Neural progenitor cell (in vitro differentiated cells): ENCODE data around the gene HJV. TPM values are rescaled to one million over a fixed set of nuclear protein-coding genes. Genes with fewer than 3 reads are reported as not detected.

Source experiments
- DNase-seq: peaks from one replicate; pipeline ENCODE4 v3.0.0-alpha.2; 2016; ENCODE audit warnings: low spot score
- H2AFZ ChIP-seq: fragments of 200-600 bp; sonication (generic); replicated peaks from 2 replicates; pipeline ENCODE4 v1.6.1; 2016; ENCODE audit warnings: antibody characterized with exemption
- H3F3A ChIP-seq: fragments of 200-600 bp; sonication (generic); 2 replicates; pipeline ENCODE4 v1.6.1; 2016; ENCODE audit warnings: antibody characterized with exemption, low read depth
- H3K27ac ChIP-seq: fragments of 200-600 bp; sonication (generic); 2 replicates; pipeline ENCODE4 v1.5.1; 2016; ENCODE audit warnings: mild to moderate bottlenecking
- H3K27me3 ChIP-seq: fragments of 200-600 bp; sonication (generic); 2 replicates; pipeline ENCODE4 v1.6.1; 2016; ENCODE audit warnings: mild to moderate bottlenecking, moderate library complexity
- H3K36me3 ChIP-seq: fragments of 200-600 bp; sonication (generic); 2 replicates; pipeline ENCODE4 v1.5.1; 2016
- H3K4me1 ChIP-seq: fragments of 200-600 bp; sonication (generic); 2 replicates; pipeline ENCODE4 v1.6.1; 2016; ENCODE audit warnings: mixed run types
- H3K4me2 ChIP-seq: fragments of 200-600 bp; sonication (generic); 2 replicates; pipeline ENCODE4 v1.6.1; 2016
- H3K4me3 ChIP-seq: fragments of 200-600 bp; sonication (generic); 2 replicates; pipeline ENCODE4 v1.5.1; 2016
- H3K79me2 ChIP-seq: fragments of 200-600 bp; sonication (generic); 2 replicates; pipeline ENCODE4 v1.6.1; 2016; ENCODE audit warnings: low read depth
- H3K9ac ChIP-seq: fragments of 200-600 bp; sonication (generic); 2 replicates; pipeline ENCODE4 v1.6.1; 2016
- H3K9me3 ChIP-seq: fragments of 200-600 bp; sonication (generic); 2 replicates; pipeline ENCODE4 v1.5.1; 2016; ENCODE audit warnings: low read depth
- H4K20me1 ChIP-seq: fragments of 200-600 bp; sonication (generic); 2 replicates; pipeline ENCODE4 v1.6.1; 2016; ENCODE audit warnings: low read depth
- H3K27ac Mint-ChIP-seq: 3 replicates; pipeline ENCODE4 v1.8.0; 2021; ENCODE audit warnings: mixed read lengths
- H3K27me3 Mint-ChIP-seq: 2 replicates; pipeline ENCODE4 v1.8.0; 2022; ENCODE audit warnings: low read depth, mild to moderate bottlenecking, inconsistent platforms, moderate library complexity, mixed read lengths; ENCODE audit not compliant: insufficient read depth
- H3K36me3 Mint-ChIP-seq: 3 replicates; pipeline ENCODE4 v1.8.0; 2021; ENCODE audit warnings: mixed read lengths
- H3K4me1 Mint-ChIP-seq: 3 replicates; pipeline ENCODE4 v1.8.0; 2021; ENCODE audit warnings: mixed read lengths
- H3K4me3 Mint-ChIP-seq: 3 replicates; pipeline ENCODE4 v1.8.0; 2021; ENCODE audit warnings: mild to moderate bottlenecking, moderate library complexity, mixed read lengths
- H3K9me3 Mint-ChIP-seq: 3 replicates; pipeline ENCODE4 v1.8.0; 2020; ENCODE audit warnings: mixed read lengths
- EZH2 ChIP-seq: fragments of 200-600 bp; sonication (generic); IDR thresholded peaks from 2 replicates; pipeline ENCODE4 v1.6.1; 2017; ENCODE audit warnings: antibody characterized with exemption, mild to moderate bottlenecking, moderate library complexity
- EZH2phosphoT487 ChIP-seq: fragments of 200-600 bp; sonication (generic); IDR thresholded peaks from 2 replicates; pipeline ENCODE4 v1.6.1; 2017; ENCODE audit warnings: antibody characterized with exemption
- total RNA-seq: library from RNA; depleted of rRNA; stranded (reverse); fragments of >200 nt; gene quantifications from 2 replicates; pipeline ENCODE4 v1.2.3, GENCODE V29; 2015; ENCODE audit warnings: low replicate concordance
- TF ChIP-seq, protein P1 (sequence below): fragments of 200-600 bp; sonication (generic); IDR thresholded peaks from 2 replicates; pipeline ENCODE4 v1.5.1; 2017; ENCODE audit warnings: antibody characterized with exemption, mild to moderate bottlenecking

Gene HJV
- total RNA-seq, 1 donor from 2014 or later: not detected

DNA sequence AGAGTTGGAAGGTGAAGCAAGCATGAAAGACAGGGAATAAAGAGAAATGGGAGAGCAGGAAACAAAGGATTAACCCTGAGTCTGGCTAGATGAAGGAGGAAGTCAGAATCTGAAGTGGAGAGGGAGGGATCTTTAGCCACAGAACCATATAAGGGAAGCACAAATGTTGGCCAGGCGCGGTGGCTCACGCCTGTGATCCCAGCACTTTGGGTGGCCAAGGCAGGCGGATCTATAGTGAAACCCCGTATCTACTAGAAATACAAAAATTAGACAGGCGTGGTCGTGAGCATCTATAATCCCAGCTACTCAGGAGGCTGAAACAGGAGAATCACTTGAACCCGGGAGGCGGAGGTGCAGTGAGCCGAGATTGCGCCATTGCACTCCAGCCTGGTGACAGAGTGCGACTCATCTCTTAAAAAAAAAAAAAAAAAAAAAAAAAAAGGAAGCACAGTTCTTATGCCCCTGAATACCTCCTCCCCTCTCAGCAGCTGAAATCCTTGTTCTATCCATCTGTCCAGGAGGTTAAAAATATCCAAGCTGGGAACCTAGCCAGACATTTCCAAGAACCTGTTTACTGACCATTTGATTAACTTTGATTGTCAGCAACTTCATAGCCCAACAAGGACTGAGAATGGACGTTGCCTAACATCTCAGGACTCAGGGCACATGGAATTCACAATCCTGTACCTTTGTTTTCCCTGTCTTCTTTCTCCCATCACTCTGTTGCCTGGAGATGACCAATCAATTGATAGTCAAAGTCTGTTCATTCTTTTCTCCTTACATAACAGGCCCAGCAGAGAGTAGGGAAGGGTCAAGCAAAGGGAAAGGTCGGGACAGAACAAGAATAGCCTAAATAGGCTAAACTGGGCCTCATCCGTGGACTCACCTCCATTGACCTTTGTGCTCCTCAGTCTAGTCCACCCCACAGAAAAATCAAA, 35.8 kb downstream of the HJV start:
- no peak overlapping the region for H3K4me2 ChIP-seq
- TF ChIP-seq, protein P1, sequence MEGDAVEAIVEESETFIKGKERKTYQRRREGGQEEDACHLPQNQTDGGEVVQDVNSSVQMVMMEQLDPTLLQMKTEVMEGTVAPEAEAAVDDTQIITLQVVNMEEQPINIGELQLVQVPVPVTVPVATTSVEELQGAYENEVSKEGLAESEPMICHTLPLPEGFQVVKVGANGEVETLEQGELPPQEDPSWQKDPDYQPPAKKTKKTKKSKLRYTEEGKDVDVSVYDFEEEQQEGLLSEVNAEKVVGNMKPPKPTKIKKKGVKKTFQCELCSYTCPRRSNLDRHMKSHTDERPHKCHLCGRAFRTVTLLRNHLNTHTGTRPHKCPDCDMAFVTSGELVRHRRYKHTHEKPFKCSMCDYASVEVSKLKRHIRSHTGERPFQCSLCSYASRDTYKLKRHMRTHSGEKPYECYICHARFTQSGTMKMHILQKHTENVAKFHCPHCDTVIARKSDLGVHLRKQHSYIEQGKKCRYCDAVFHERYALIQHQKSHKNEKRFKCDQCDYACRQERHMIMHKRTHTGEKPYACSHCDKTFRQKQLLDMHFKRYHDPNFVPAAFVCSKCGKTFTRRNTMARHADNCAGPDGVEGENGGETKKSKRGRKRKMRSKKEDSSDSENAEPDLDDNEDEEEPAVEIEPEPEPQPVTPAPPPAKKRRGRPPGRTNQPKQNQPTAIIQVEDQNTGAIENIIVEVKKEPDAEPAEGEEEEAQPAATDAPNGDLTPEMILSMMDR: no peak
- TF ChIP-seq EZH2 (no peak), EZH2phosphoT487 (no peak)
- no peak for DNase-seq
- no peaks in the 10 kb centered on the region for H3K36me3 ChIP-seq
- no peaks in the 10 kb centered on the region for H3K79me2 ChIP-seq
- H3K4me3 ChIP-seq: no peak overlapping the region
- peak overlapping the region; percentile 55 for H2AFZ ChIP-seq
- Mint-ChIP-seq H3K4me1 (peaks cover 27% of the 10 kb centered on the region), H3K36me3 (no peaks in the 10 kb centered on the region), H3K27me3 (peaks cover 6% of the 10 kb centered on the region), H3K4me3 (peak overlapping the region; percentile 2), H3K9me3 (no peaks in the 10 kb centered on the region), H3K27ac (peak overlapping the region; percentile 78)
- H4K20me1 ChIP-seq: no peaks in the 10 kb centered on the region
- no peaks in the 10 kb centered on the region for H3K9me3 ChIP-seq
- H3F3A ChIP-seq: peaks cover 4% of the 10 kb centered on the region
- H3K27me3 ChIP-seq: no peaks in the 10 kb centered on the region
- H3K9ac ChIP-seq: no peak overlapping the region
- H3K4me1 ChIP-seq: peaks cover 3% of the 10 kb centered on the region
- no peak overlapping the region for H3K27ac ChIP-seq

- H3K4me1 Mint-ChIP-seq: peaks cover 24% of the 10 kb centered on the region
- no peak overlapping the region for H3K4me2 ChIP-seq
- no peak overlapping the region for H3K27ac ChIP-seq
Observed at GRCh38 chr1:145985129-145985501, 36.4 kb downstream of the HJV start.

DNA sequence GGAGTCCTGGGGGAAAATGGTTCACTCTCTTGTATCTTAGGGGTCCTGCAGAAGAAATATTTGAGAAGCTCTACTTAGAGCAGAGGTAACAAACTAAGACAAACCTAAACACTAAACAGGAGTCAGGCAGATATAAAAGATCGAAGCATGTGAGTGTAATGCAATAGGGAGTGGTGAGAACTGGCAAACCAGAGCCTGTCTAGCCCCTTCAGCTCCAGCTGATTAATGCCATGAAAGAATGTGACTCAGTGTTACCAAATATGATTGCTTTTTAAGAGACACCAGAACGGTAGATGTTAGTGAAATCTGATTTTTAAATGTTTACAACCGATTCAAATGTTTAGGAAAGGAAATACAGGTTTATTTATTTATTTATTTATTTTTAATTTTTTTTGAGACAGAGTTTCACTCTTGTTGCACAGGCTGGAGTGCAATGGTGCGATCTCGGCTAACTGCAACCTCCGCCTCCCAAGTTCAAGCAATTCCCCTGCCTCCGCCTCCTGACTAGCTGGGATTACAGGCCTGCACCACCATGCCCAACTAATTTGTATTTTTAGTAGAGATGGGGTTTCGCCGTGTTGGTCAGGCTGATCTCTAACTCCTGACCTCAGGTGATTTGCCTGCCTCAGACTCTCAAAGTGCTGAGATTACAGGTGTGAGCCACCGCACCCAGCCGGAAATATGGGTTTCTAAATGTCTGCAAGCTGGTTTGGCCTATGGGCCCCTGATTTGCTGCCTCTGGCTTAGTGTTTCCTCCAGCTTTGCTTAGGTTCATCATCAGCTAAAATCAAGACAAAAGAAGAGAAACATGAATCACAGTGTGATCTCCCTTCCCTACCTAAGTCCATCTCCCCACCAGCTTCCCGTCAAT, 37.3 kb downstream of the HJV start:
- H3K4me3 Mint-ChIP-seq: peak overlapping the region; percentile 8
- no peaks in the 10 kb centered on the region for H3K36me3 ChIP-seq
- H3K27me3 ChIP-seq: no peaks in the 10 kb centered on the region
- no peaks in the 10 kb centered on the region for H3K79me2 ChIP-seq
- H3K9me3 ChIP-seq: no peaks in the 10 kb centered on the region
- H4K20me1 ChIP-seq: no peaks in the 10 kb centered on the region
- peaks cover 4% of the 10 kb centered on the region for H3K4me1 ChIP-seq
- no peak for DNase-seq
- peak overlapping the region; percentile 61 for H3K27ac Mint-ChIP-seq
- peaks cover 8% of the 10 kb centered on the region for H3F3A ChIP-seq
- H3K36me3 Mint-ChIP-seq: no peaks in the 10 kb centered on the region
- H2AFZ ChIP-seq: no peak overlapping the region
- no peak overlapping the region for H3K4me2 ChIP-seq
- TF ChIP-seq, protein P1: no peak
- no peak for TF ChIP-seq EZH2phosphoT487
- TF ChIP-seq EZH2: no peak
- H3K9ac ChIP-seq: no peak overlapping the region
- H3K4me1 Mint-ChIP-seq: peaks cover 24% of the 10 kb centered on the region
- H3K9me3 Mint-ChIP-seq: no peaks in the 10 kb centered on the region
- peaks cover 4% of the 10 kb centered on the region for H3K27me3 Mint-ChIP-seq
- no peak overlapping the region for H3K4me3 ChIP-seq
- H3K27ac ChIP-seq: no peak overlapping the region

More at GRCh38 chr1:145985129-145985501, 36.4 kb downstream of the HJV start:
- Mint-ChIP-seq H3K9me3 (no peaks in the 10 kb centered on the region), H3K27me3 (peaks cover 6% of the 10 kb centered on the region), H3K36me3 (no peaks in the 10 kb centered on the region), H3K27ac (peak overlapping the region; percentile 61), H3K4me3 (no peak overlapping the region)
- TF ChIP-seq EZH2phosphoT487 (no peak), EZH2 (no peak)
- H3K79me2 ChIP-seq: no peaks in the 10 kb centered on the region
- no peaks in the 10 kb centered on the region for H3K9me3 ChIP-seq
- no peaks in the 10 kb centered on the region for H4K20me1 ChIP-seq
- H3K36me3 ChIP-seq: no peaks in the 10 kb centered on the region
- peak overlapping the region; percentile 55 for H2AFZ ChIP-seq
- no peak overlapping the region for H3K9ac ChIP-seq
- DNase-seq: no peak
- H3K4me3 ChIP-seq: no peak overlapping the region
- peaks cover under 1% of the 10 kb centered on the region for H3F3A ChIP-seq
- peaks cover 3% of the 10 kb centered on the region for H3K4me1 ChIP-seq
- H3K27me3 ChIP-seq: no peaks in the 10 kb centered on the region
